OCI-LY3 (cell line): ENCODE data around the gene UBE2S.
"Not testable (repeated sequence)": the region's sequence is repeated elsewhere in the genome, so short reads cannot be mapped to it uniquely, and the experiment has no call there.

ENCODE experiments used
- H2AFZ ChIP-seq: fragments of 200-600, 300-600 bp; shearing (Covaris generic); 2 replicates; pipeline ENCODE4 v1.6.0; 2014; ENCODE audit warnings: antibody characterized with exemption, low read depth, low read length
- H3K27ac ChIP-seq: fragments of 200-600, 300-600 bp; sonication (generic); 2 replicates; pipeline ENCODE4 v1.5.1; 2014; ENCODE audit warnings: mild to moderate bottlenecking, low read length, moderate library complexity, mixed read lengths
- H3K27me3 ChIP-seq: fragments of 200-600, 300-600 bp; sonication (generic); 2 replicates; pipeline ENCODE4 v1.6.1; 2014; ENCODE audit warnings: low read depth, low read length, mixed read lengths
- H3K36me3 ChIP-seq: fragments of 200-600, 300-600 bp; sonication (generic); replicated peaks from 2 replicates; pipeline ENCODE3; 2014; ENCODE audit warnings: low read depth, low read length, mixed read lengths
- H3K4me1 ChIP-seq: fragments of 300-600, 200-600 bp; sonication (generic); 2 replicates; pipeline ENCODE4 v1.6.1; 2014; ENCODE audit warnings: low read length, mixed read lengths
- H3K4me2 ChIP-seq: fragments of 200-600, 300-600 bp; sonication (generic); 2 replicates; pipeline ENCODE4 v1.6.1; 2014; ENCODE audit warnings: low read length, mixed read lengths
- H3K4me3 ChIP-seq: fragments of 300-600, 200-600 bp; sonication (generic); 2 replicates; pipeline ENCODE4 v1.5.1; 2014; ENCODE audit warnings: antibody characterized with exemption, mild to moderate bottlenecking, low read length, moderate library complexity
- H3K79me2 ChIP-seq: fragments of 300-600, 200-600 bp; shearing (Covaris generic); 2 replicates; pipeline ENCODE4 v1.6.1; 2014; ENCODE audit warnings: mild to moderate bottlenecking, low read length, mixed read lengths
- H3K9ac ChIP-seq: fragments of 300-600, 200-600 bp; shearing (Covaris generic); 2 replicates; pipeline ENCODE4 v1.6.0; 2014; ENCODE audit warnings: mild to moderate bottlenecking, low read length, moderate library complexity
- H3K9me3 ChIP-seq: fragments of 200-600, 300-600 bp; shearing (Covaris generic); 2 replicates; pipeline ENCODE4 v1.6.1; 2014; ENCODE audit warnings: low read length, mixed read lengths; ENCODE audit not compliant: insufficient read depth
- H4K20me1 ChIP-seq: fragments of 200-600, 300-600 bp; sonication (generic); 2 replicates; pipeline ENCODE4 v1.6.1; 2016; ENCODE audit warnings: low read length, mixed read lengths; ENCODE audit not compliant: insufficient read depth
- CTCF ChIP-seq: fragments of 200-600, 300-600 bp; sonication (generic); IDR thresholded peaks from 2 replicates; pipeline ENCODE4 v1.5.1; 2014; ENCODE audit warnings: antibody characterized with exemption, low read length, low read depth
- EZH2phosphoT487 ChIP-seq: fragments of 200-600 bp; shearing (Covaris generic); IDR thresholded peaks from 2 replicates; pipeline ENCODE4 v1.6.1; 2018; ENCODE audit warnings: antibody characterized with exemption, mixed run types, low read depth

The UBE2S gene

GRCh38 chr19:55419103-55419502, 11.5 kb upstream of the UBE2S start:
- Histone ChIP-seq H3K4me1 (no peaks in the 10 kb centered on the region), H4K20me1 (no peaks in the 10 kb centered on the region), H3K79me2 (no peaks in the 10 kb centered on the region), H3K9ac (no peak overlapping the region), H3K27ac (no peak overlapping the region), H3K4me3 (no peak overlapping the region), H3K9me3 (no peaks in the 10 kb centered on the region), H3K36me3 (no peaks in the 10 kb centered on the region), H3K4me2 (no peak overlapping the region), H3K27me3 (peaks cover 15% of the 10 kb centered on the region), H2AFZ (no peak overlapping the region)
- no peak for TF ChIP-seq CTCF
- no peak for TF ChIP-seq EZH2phosphoT487

- Histone ChIP-seq H3K9ac (no peak overlapping the region), H3K4me1 (no peaks in the 10 kb centered on the region), H3K4me2 (no peak overlapping the region), H3K36me3 (no peaks in the 10 kb centered on the region), H2AFZ (no peak overlapping the region), H3K27ac (no peak overlapping the region), H4K20me1 (no peaks in the 10 kb centered on the region), H3K27me3 (peaks cover 15% of the 10 kb centered on the region), H3K4me3 (no peak overlapping the region), H3K9me3 (no peaks in the 10 kb centered on the region), H3K79me2 (no peaks in the 10 kb centered on the region)
- no peak for TF ChIP-seq EZH2phosphoT487
- TF ChIP-seq CTCF: peak; percentile 91
Observed at GRCh38 chr19:55418185-55418584, 10.6 kb upstream of the UBE2S start.

GRCh38 chr19:55410168-55410567, 2.6 kb upstream of the UBE2S start:
- Histone ChIP-seq H3K4me2 (no peak overlapping the region), H3K9me3 (peaks cover 3% of the 10 kb centered on the region), H3K4me1 (peaks cover 19% of the 10 kb centered on the region), H3K4me3 (no peak overlapping the region), H3K27ac (no peak overlapping the region), H4K20me1 (peaks cover 15% of the 10 kb centered on the region), H3K79me2 (peaks cover 24% of the 10 kb centered on the region), H3K36me3 (peaks cover 26% of the 10 kb centered on the region), H3K9ac (no peak overlapping the region), H2AFZ (no peak overlapping the region), H3K27me3 (no peaks in the 10 kb centered on the region)
- TF ChIP-seq CTCF (no peak), EZH2phosphoT487 (no peak)

- Histone ChIP-seq H3K79me2 (peaks cover 31% of the 10 kb centered on the region), H3K4me1 (peaks cover 19% of the 10 kb centered on the region), H3K36me3 (peaks cover 31% of the 10 kb centered on the region), H4K20me1 (peaks cover 21% of the 10 kb centered on the region), H3K27ac (peak overlapping the region; percentile 87; the same call in 1 of the 2 replicates)
- H3K4me2 ChIP-seq, H3K9ac ChIP-seq, H3K27me3 ChIP-seq, H2AFZ ChIP-seq, H3K9me3 ChIP-seq, H3K4me3 ChIP-seq: not testable (repeated sequence)
Observed at GRCh38 chr19:55409179-55409578, 1.6 kb upstream of the UBE2S start.

GRCh38 chr19:55408533-55408872, 915 bp upstream of the UBE2S start:
- H2AFZ ChIP-seq: peak overlapping the region; percentile 49; the same call in 1 of the 2 replicates
- peak overlapping the region; percentile 87 for H3K27ac ChIP-seq
- no peaks in the 10 kb centered on the region for H3K27me3 ChIP-seq
- peaks cover 26% of the 10 kb centered on the region for H4K20me1 ChIP-seq
- H3K9ac ChIP-seq: peak overlapping the region; percentile 77
- TF ChIP-seq CTCF: no peak
- no peak for TF ChIP-seq EZH2phosphoT487
- peaks cover 3% of the 10 kb centered on the region for H3K9me3 ChIP-seq
- peak overlapping the region; percentile 85 for H3K4me2 ChIP-seq
- H3K4me1 ChIP-seq: peaks cover 19% of the 10 kb centered on the region
- peaks cover 35% of the 10 kb centered on the region for H3K79me2 ChIP-seq
- peak overlapping the region; percentile 86 for H3K4me3 ChIP-seq
- peaks cover 36% of the 10 kb centered on the region for H3K36me3 ChIP-seq
